Epithelial cell of proximal tubule (primary cell): ENCODE results near the gene CRELD2. TPM values are rescaled to one million over a fixed set of nuclear protein-coding genes. Genes with fewer than 3 reads are reported as not detected.

Experiments used
- DNase-seq: peaks from one replicate; pipeline ENCODE4 v3.0.0-alpha.2; 2011; ENCODE audit warnings: low read depth
- H3K4me3 ChIP-seq: 2 replicates; pipeline ENCODE4 v1.5.1; 2011; ENCODE audit warnings: low read depth, mild to moderate bottlenecking, low read length
- CTCF ChIP-seq: conservative IDR thresholded peaks from 2 replicates; pipeline ENCODE4 v1.5.1; 2012; ENCODE audit warnings: low read depth, mild to moderate bottlenecking, low read length
- total RNA-seq: library from RNA; depleted of rRNA; stranded (reverse); fragments of >200 nt; gene quantifications from 2 replicates; pipeline ENCODE4 v1.2.3, GENCODE V29; 2015

Gene CRELD2
- total RNA-seq, 1 donor from 2014 or later, result 54.1 TPM

- no peak overlapping the region for H3K4me3 ChIP-seq
- DNase-seq, result no peak
- TF ChIP-seq CTCF, result no peak
Measured at GRCh38 chr22:49897015-49897684, 21.3 kb upstream of the CRELD2 start.

GRCh38 chr22:49899530-49899929, 18.9 kb upstream of the CRELD2 start:
- no peak for DNase-seq
- no peak overlapping the region for H3K4me3 ChIP-seq
- no peak for TF ChIP-seq CTCF

GRCh38 chr22:49900441-49901230, 17.8 kb upstream of the CRELD2 start:
- DNase-seq, result no peak

GRCh38 chr22:49901457-49901856, 17.0 kb upstream of the CRELD2 start:
- no peak for TF ChIP-seq CTCF
- H3K4me3 ChIP-seq, result no peak overlapping the region

More at GRCh38 chr22:49900441-49901230, 17.8 kb upstream of the CRELD2 start:
- TF ChIP-seq CTCF, result no peak
- H3K4me3 ChIP-seq, result no peak overlapping the region

GRCh38 chr22:49903322-49904039, 15.0 kb upstream of the CRELD2 start:
- TF ChIP-seq CTCF, result no peak
- DNase-seq, result no peak
- H3K4me3 ChIP-seq, result no peak overlapping the region

More at GRCh38 chr22:49901457-49901856, 17.0 kb upstream of the CRELD2 start:
- DNase-seq, result no peak

- H3K4me3 ChIP-seq, result no peak overlapping the region
- DNase-seq, result no peak
Measured at GRCh38 chr22:49904040-49904369, 14.4 kb upstream of the CRELD2 start.

More at GRCh38 chr22:49904040-49904369, 14.4 kb upstream of the CRELD2 start:
- TF ChIP-seq CTCF, result no peak
